Stimulated activated CD8-positive, alpha-beta memory T cell treated with anti-CD3 and anti-CD28 coated beads, Interleukin-15, amount 100 ng/mL, for 1 hour (primary cell): Measurements from ENCODE around the gene TRAF3IP1.
"Not testable (repeated sequence)": the region's sequence is repeated elsewhere in the genome, so short reads cannot be mapped to it uniquely, and the experiment has no call there.

Source experiments
- DNase-seq: peaks from one replicate; pipeline ENCODE4 v3.0.0-alpha.2; 2020; ENCODE audit warnings: low read depth

TRAF3IP1 gene

GRCh38 chr2:238381341-238382115, 61.2 kb downstream of the TRAF3IP1 start:
- no peak for DNase-seq

GRCh38 chr2:238382381-238382781, 62.1 kb downstream of the TRAF3IP1 start:
- DNase-seq = no peak

- no peak for DNase-seq
Measured at GRCh38 chr2:238383135-238383534, 62.8 kb downstream of the TRAF3IP1 start.

GRCh38 chr2:238383743-238384380, 63.5 kb downstream of the TRAF3IP1 start:
- DNase-seq = no peak

GRCh38 chr2:238387332-238387731, 67.0 kb downstream of the TRAF3IP1 start:
- DNase-seq = no peak

- DNase-seq = no peak
Measured at GRCh38 chr2:238388794-238389193, 68.5 kb downstream of the TRAF3IP1 start.

DNA sequence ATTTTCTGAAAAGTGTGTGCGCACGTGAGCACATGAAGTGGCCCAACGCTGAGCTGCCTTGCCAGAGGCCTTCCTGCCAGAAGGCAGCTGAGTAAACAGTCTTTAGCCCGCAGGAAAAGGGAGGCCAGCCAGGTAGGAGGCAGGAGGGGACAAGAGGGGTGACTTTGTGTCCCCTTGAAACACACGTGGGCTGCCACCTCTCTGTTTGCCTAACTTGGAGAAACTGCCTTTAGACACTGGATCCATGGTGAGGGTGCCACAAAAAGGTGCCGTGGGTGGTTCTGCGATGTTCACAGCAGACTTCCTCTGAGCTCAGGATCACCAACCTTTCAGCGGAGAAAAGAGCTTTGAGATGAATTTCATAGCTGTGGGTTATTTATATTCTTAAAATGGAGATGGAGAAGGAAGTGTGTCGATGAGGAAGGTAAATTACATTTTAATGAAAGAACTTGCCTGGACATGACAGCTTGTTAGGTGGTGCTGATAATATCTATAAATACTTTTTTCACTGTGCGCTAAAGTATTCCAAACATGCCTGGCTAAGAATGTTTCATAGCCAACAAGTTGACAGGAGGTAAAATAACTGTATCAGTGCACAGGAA, 69.8 kb downstream of the TRAF3IP1 start:
- DNase-seq = no peak

DNA sequence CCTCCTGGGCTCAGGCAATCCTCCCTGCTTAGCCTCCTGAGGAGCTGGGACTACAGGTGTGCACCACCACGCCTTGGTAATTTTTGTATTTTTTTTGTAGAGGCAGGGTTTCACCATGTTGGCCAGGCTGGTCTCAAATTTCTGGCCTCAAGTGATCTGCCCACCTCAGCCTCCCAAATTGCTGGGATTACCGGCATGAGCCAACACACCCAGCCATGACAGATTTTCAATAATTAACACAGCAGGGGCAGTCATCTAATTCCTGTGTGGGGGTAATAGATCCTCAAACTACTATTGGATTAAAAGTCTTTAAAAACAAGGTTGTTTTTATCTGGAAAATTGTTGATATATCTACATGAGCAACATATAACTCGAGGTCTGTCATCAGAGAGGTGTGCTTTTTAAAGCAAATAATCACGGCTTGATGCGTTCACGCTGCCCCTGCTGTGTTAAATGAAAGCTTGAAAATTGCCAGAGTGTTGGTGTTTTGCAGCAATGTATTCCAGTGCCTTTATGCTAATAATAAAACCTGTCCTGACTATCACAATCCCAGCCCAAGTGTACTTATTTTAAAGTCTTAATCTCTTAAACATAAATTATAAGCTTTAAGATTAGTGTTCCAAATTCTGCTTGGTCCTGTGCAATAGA, 70.8 kb downstream of the TRAF3IP1 start:
- DNase-seq = no peak

GRCh38 chr2:238396663-238397062, 76.3 kb downstream of the TRAF3IP1 start:
- DNase-seq = no peak

DNA sequence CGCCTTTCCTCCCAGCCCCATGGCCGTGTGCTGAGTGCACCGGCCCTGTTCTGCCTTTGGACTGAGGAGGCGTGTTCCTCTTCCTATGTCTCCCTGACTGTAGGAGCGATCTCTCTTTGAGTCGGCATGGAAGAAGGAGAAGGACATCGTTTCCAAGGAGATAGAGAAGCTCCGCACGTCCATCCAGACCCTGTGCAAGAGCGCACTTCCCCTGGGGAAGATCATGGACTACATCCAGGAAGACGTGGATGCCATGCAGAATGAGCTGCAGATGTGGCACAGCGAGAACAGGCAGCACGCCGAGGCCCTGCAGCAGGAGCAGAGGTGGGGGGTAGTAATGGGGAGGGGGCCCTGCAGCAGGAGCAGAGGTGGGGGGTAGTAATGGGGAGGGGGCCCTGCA, 77.0 kb downstream of the TRAF3IP1 start:
- no peak for DNase-seq

GRCh38 chr2:238398577-238398976, 78.3 kb downstream of the TRAF3IP1 start:
- no peak for DNase-seq

DNA sequence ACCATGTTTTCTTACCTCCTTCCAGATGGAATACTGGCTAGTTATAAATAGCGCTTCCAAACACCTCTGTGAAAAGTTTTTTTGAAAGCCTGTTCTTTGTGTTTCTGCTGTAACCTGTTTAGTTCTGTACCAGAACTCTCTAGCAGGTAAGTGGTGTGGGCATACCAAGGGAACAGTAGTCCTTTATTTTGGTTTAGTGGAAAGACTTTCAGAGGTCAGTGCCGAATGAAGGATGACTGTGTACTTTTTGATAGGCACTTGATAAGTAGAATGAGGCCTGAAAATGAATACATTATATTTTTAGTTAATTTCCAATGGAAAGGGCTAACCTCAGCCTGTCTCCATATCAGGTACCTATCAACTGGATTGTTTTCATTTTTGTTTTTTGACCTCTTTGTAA, 78.8 kb downstream of the TRAF3IP1 start:
- DNase-seq = no peak

DNA sequence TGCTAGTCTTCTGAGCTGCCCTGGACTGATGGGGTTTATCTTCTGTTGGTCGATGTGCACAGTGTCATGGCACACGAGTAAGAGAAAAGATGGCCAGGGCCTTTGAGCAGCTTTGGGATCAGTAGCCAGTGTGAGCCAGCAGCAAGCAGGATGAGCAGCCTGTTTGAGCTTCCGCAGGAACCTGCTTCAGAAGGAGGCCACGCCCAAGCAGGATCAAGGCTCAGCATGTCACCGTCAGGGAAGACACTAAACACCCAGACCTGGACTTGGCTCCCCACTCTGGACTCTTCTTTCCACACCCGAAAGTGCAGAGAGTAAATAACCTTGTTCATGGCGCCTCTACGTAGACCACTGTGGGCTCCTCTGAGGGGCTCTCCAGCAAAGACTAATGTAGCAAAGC, 81.2 kb downstream of the TRAF3IP1 start:
- no peak for DNase-seq

GRCh38 chr2:238403632-238404405, 83.5 kb downstream of the TRAF3IP1 start:
- DNase-seq = no peak

GRCh38 chr2:238404406-238405216, 84.3 kb downstream of the TRAF3IP1 start:
- DNase-seq = no peak

DNA sequence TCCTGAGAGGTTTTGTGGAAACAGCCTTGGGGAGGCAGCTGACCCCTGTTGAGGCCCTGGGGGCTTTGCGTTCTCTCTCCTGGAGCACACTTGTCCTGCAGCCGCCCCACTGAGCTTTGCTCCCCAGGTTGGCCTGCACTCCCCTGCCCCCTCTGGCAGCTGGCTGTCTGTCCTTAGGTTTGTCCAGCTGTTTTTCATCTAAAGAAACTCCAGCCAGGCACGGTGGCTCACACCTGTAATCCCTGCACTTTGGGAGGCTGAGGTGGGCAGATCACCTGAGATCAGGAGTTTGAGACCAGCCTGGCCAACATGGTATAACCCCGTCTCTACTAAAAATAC, 84.9 kb downstream of the TRAF3IP1 start:
- DNase-seq = not testable (repeated sequence)

GRCh38 chr2:238406221-238406997, 86.1 kb downstream of the TRAF3IP1 start:
- no peak for DNase-seq

- no peak for DNase-seq
Measured at GRCh38 chr2:238406998-238407285, 86.6 kb downstream of the TRAF3IP1 start.

- no peak for DNase-seq
Measured at GRCh38 chr2:238407566-238407965, 87.2 kb downstream of the TRAF3IP1 start.

DNA sequence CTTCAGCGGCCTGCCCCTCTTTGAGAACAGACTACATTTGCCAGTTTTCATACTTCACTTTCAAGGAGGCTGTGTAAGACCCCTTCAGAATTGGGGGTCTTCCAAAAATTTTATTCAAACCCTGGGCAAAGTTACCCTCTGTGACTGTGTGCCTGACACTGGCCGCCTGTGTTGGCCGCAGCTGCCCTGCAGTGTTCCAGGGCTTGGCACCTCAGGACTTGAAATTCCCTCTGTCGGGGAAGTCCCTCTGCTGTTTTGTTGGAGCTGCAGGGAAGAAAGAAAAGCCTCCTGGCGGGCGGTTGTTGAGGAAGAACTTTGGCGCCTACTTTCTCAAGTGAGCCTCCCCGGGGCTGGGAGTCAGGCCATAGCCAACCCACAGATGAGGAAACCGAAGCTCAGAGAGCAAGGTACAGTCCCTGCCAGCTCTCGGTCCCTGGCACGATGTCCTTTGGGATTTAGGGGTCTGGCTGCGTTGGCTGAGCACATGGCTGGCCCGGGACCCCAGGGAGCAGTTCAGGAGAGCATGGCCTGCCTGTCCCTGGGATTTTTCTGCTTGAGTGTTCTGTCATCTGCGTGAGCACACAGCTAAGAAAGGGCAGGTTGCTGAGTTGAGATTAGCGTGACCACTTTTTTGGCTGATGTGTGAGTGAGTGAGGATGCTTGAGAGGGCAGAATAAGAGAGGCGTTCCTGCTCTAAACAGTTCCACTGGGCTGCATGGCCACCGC, 88.5 kb downstream of the TRAF3IP1 start:
- no peak for DNase-seq
